M059J (cell line): Measurements from ENCODE around the gene KCNG2. TPM values are rescaled to one million over a fixed set of nuclear protein-coding genes. Genes with fewer than 3 reads are reported as not detected.

Experiments
- DNase-seq: peaks from one replicate; pipeline ENCODE4 v3.0.0-alpha.2; 2012; ENCODE audit warnings: low read depth
- total RNA-seq: library from RNA; depleted of rRNA; stranded (reverse); fragments of >200 nt; shearing (Covaris generic); gene quantifications from 2 replicates; pipeline ENCODE4 v1.2.3, GENCODE V29; 2014

The KCNG2 gene
- total RNA-seq, 1 experiment from 2014 or later: not detected

DNA sequence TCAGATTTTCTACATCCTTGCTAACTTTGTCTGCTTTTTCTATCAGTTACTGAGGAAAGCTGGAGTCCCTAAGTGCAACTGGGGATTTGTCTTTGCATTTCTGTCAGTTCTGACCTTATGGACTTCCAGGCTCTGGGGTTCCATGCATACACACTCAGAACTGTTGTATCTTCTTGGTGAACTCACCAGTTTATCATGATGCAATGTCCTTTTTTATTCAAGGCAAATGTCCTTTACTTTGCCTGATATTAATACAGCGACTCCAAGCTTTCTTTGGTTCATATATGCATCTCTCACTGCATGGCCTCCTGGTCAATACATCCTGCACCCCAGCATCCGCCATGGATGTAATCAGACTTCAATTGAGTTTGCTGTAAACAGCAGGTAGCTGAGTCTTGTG lies 109.0 kb downstream of the KCNG2 start:
- DNase-seq: no peak

DNA sequence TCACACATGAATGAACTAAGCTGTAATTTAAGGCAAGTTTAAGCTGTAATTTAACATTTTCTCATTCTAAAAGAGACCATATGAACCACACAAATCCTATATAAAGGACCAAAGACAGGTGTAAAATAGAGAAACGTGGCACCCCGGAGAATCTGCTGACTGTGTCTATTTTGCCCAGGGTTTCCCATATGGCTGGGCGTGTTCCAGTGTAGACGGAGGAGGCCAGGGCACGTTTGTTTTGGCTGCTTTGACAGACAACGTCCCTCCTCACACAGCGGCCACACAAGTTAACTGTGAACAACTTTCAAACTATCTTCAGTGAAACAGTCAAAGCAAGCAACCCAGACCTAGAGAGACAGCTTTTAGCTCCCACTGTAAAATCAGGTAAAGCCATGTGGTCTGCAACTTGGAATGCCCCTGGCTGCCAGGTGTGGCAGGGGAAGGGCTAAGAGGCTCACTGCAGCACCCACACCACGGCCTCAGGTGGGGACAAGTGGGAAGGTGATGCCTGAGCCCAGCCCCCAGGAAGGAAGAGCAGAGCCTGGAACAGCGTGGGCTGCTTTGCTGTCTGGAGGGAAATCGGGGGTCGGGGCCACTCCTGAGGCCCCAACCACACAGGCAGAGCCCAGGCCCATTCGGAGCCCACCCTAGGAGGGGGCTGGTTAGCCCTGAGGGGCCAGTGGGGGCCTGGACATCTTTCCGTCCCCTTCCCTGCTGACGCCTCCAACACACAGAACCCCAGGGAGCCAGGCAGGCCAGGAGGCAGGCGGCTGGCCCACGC lies 113.0 kb downstream of the KCNG2 start:
- DNase-seq: no peak

DNA sequence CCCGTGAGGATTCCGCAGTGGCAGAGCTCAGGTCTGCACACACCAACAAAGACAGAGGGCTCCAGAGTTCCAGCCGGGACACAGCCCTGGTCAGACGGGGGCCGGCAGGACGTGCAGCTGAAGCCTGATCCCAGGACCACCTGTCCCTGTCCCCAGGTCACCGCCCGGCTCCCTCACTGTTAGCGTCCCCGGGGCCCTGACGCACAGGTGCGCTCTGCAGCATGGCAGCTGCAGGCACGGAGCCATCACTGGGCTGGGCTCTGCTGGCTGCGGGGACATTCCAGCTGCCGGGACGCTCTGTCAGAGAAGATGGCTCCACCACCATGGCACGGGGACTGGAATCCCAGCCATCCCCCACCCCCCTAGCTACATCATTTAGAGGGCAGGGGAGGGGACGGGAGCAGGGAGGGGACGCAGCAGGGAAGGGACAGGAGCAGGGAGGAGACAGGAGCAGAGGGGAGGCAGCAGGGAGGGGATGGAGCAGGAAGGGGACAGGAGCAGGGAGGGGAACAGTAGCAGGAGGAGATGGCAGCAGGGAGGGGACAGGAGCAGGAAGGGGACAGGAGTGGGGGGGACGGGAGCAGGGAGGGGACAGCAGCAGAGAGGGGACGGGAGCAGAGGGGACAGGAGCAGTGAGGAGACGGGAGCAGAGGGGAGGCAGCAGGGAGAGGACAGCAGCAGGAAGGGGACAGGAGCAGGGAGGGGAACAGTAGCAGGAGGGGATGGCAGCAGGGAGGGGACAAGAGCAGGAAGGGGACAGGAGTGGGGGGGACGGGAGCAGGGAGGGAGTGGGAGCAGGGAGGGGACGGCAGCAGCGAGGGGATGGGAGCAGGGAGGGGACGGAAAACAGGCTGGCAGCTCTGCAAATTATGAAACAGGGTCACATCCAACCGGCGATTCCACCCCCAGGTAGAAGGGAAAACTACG lies 113.9 kb downstream of the KCNG2 start:
- DNase-seq: no peak

DNA sequence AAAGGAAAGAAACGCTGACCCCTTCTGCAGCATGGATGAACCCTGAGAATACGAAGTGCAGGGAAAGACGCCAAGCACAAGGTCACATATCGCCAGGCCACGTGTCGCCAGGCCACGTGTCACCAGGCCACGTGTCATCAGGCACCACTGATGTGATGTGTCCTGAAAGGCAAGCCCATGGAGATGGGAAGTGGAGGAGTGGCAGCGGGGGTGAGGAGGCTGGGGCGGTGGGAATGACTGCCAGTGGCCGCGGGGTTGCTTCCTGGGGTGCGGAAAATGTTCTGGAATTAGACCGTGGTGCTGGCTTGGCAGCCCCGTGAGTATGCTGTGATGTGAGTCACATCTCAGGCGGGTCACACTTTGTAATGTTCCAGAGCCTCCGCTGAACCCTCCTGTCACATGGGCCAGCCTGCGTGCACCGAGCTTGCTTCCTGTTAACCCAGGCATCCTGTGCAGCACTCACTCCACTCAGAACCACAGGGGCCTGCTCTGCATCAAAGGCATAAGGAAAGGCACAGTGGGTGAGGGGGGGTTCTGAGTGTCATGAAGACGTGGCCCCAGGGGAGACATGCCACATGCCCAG lies 114.8 kb downstream of the KCNG2 start:
- DNase-seq: no peak

DNA sequence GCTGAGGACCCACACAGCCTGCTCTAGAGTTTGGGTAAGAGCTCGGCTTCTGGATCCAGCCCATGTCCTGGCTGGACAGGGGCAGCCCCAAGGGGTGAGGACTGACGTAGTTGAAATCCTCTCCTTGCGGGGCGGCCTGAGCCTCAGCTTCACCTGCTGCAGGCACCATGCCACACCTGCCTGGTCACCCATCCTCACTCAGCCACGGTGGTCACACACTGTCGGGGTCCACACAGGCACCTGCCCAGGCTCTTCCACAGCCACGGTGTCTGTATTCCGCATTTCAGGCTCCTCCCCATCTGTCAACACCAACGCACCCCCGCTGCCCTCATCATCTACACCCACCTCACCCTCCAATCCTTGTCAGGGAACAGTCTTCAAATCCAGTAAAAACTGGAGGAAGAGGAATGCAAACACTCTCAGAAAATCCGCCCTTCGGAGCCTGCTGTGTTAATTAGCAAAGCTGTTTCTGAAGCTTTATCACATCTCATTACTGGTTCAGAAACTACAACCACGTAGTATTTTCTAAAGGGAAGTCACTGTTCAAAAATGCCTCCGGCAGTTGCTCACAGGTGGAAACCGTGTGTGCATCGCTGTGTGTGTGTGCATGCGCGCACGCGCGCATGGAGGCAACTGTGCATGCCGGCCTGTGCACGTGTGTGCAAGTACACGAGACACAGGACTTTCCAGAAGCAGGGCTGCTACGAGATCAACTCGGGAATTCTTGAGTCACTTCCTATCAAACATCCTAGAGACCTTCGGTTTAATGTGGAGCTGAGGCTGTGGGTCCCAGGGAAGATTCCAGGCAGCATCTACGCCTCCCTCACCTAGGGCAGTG lies 115.5 kb downstream of the KCNG2 start:
- no peak for DNase-seq

DNA sequence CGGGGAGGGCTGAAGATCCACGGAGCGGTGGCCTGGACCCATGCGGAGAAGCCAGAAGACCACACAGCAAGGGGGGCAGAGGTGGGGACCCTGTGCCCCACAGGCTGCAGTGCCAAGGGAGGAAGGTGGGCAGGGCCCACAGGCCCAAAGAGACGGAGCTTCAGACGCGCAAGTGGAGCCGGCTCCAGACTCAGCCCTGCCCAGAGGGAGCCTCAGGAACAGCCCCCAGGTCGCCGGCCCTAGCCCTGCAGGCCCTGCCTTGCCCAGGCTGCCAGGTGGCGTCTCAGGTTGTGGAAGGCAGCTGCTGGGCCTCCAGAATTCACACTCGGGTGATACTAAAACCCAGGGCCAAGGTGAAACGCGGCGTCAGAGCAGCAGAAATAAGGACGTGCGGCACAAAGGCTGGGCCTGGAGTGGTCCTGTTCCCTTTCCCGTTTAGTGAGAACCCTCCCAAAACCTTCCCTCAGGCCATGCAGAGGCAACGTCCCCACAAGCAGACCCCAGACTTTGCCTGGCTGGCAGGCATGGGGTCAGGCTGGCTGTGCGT lies 116.9 kb downstream of the KCNG2 start:
- no peak for DNase-seq

DNA sequence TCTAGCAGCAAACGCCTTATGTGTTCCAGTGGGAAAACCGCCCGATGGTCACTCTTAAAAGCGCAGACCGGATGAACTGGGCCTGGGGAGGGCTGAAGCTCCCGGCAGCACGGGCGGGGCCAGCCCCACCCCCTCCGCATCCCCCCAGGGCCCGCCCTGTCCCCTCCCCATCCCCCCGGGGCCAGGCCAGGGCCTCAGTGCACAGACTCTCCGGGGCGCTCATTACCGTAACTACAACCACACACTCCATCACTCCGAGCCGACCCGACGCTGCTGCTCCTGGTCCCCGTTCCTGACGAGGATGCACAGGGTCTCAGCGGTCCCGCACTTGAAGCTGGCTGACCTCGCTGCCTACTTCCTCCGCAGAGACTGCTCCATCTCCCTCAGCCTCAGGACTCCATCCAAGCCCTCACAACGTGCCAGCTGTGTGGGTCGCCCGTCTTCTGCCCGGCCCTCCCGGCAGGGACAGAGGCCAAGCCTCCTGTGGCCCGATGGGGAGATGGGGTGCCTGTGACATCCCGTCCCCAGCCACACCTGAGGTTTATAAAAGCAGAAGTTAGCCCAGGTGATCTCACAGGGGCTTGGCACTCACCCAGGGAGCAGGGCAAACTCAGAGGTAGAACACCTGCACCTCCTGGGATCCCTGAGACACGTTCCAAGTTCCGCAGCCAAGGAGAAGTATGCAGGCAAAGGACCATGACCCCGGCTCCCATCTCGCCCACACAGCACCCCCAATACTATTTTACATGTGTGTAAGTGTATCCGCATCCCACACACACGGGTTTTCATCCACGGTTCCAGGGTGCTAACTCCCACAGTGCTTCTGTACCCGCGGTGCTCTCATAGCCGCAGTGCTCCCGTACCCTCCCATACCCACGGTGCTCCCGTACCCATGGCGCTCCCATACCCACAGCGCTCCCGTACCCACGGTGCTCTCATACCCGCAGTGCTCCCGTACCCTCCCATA lies 117.7 kb downstream of the KCNG2 start:
- no peak for DNase-seq

DNA sequence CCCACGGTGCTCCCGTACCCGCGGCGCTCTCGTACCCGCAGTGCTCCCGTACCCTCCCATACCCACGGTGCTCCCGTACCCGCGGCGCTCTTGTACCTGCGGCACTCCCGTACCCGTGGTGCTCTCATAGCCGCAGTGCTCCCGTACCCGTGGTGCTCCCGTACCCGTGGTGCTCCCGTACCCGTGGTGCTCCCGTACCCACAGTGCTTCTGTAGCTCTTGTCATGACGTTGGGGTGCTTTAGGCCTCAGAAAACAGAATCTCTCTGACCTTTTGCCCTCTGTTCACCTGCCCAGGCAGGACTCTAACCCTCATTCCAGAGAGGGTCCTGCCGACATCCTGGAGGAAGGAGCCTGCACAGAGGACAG lies 118.4 kb downstream of the KCNG2 start:
- DNase-seq: no peak

DNA sequence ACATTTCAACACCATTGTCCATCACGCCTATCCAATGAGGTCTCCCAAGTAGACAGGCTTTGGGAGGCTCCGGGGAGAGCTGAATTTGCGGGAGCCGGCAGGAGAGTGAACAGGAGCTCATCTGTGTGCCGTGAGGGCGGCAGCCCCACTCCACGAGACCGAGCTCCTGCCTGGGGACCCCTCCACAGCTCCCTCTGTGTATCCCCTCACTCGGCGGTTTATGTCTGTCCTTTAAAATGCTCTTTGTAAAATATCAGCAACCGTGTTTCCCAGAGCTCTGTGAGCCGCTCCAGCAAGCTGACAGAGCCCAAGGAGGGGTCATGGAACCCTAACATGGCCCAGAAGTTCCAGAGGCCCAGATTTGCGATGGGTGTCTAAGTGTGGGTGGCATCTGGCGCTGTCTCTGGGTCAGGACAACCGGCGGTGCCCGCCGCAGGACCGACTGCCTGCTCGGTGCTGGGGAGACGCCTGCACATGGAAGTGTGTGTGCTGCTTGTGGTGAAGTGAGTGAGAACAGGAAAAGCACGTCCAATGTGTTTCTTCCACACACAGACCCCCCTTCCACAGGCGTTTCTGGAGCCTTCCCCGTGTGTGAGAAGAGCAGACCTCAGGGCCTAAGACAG lies 118.9 kb downstream of the KCNG2 start:
- DNase-seq: no peak

DNA sequence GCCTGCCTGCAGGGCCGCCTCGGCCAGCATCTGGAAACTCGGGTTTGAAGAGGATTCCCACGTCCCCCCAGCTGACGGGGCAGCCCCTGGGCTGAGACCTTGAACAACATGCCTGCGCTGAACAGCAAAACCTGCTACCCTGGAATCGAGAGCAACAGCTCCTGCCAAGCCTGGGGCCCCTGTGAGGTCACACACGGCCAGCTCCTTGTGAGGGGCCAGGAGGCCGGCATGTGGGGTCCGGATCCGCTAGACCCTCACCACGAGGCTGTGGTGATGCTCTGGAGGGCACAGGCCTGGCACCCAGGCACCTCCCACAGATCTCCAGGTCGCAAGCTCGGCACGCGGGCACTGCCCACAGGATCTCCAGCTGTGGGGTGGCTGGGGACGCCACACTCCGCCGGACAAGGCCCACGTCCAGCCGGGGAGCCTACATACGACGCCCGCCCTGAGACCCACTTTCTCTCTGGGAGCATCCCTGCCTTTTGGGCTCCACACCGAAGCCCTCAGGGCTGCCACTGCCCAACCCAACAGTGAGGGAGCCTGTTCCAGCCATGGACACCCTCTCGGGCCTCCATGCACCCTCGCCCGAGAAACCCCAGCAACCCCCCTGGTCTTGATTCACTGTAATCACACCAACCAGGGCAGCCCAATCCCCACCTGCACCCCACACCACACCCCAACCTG lies 119.6 kb downstream of the KCNG2 start:
- no peak for DNase-seq

DNA sequence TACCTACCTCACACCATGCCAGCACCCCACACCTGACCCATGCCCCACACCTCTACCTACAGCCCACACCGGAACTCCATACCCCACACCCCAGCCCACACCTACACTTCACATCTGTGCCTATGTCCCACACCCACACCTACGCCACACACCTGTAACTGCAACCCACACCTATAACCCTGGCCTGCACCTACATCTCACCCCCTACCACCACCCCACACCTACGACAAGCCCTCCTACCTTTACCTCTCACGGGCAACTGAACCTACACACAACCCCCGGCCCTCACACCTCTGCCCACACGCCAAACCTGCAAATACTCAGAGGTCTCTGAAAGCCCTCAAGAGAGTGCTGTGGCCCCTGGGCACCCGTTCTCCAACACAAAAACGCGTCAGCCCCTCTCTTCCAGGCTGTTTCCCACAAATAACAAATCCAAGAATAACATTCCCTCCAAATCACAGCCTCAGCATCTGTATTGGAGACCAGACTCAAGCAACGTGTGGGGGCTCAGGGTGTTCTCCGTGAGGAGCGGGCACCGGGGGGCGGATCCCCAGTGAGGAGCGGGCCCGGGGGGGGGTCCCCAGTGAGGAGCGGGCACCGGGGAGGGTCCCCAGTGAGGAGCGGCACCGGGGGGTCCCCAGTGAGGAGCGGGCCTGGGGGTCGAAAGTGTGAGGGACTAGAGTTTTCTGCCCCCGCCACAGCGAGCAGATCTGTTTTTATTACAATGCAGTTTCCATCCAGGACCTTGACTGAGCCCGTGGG lies 120.3 kb downstream of the KCNG2 start:
- no peak for DNase-seq

DNA sequence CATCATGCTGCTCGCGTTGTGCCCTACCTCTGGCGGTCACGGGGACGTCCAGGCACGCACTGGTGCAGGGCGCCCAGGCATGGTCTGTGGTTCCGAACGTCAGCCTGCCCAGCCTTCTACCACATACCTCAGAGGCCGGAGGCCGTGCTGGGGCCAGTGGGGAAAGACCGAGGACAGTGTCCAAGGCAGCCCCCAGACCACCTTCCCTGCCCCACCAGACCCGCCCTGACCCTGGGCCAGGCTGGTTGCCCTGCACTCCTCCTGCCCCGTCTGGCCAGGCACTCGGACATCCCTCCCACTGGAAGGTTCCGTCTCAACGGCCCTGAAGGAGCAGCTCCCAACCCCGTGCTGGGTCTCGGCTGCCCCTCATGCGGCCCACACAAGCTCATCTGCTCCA lies 120.9 kb downstream of the KCNG2 start:
- DNase-seq: no peak

DNA sequence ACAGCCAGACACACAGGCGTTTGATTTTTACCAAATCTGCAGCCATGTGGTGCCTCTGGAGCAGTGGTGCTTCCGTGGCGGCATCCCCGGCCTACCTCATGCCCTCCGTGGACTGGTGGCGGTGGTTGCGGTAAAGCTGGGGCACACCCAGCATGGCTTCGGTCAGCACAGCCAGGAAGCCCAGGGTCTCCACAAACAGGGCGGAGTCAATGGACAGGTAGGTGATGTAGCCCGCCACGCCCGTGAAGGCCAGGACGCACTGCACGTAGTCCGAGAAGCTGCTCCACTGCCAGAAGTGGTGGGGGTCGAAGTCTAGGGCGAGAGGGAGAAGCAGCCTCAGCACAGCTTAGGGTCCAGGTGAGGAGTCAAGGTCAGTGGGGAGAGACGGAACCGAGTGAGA lies 121.4 kb downstream of the KCNG2 start:
- DNase-seq: no peak

DNA sequence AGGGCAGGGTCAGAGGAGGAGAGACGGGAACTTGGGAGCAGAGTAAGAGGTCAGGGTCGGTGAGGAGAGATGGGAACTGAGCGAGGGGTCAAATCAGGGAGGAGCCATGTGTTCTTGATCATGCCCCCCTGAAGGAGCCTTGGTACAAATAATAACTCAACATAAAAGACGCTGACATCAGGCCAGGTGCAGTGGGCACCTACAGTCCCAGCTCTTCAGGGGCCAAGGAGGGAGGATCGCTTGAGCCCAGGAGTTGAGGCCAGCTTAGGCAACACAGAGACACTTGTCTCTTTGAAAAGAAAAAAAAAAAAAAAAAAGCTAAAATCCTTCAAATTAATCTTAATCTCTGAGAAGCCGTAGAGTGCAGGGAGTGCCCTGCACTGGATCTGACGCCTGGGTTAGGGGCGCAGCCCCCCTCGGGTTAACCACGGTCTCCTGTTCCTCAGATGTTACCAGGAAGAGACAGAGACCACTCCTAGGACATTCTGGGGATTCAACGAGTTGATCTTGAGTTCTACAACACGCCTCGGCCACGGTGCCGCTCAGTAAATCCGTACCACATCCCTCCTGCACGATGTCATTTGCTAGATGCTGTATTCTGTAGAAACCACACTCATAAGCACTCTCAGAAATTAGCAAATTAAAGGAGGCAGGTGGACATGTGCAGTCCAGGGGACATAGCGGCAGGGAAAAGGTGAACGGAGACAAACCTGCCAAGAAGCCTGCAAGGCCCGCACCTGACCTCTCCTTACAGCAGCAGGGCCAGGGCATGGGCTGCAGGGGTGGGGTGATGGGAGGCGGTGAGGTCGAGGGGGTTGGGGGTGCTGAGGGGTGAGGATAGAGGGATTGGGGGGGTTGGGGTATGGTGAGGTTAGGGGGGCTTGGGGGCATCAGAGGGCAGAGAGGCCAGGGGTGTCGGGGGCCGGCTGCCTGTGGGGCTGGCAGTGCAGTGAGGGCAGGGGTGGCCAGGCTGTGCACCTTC lies 124.5 kb downstream of the KCNG2 start:
- DNase-seq: no peak

DNA sequence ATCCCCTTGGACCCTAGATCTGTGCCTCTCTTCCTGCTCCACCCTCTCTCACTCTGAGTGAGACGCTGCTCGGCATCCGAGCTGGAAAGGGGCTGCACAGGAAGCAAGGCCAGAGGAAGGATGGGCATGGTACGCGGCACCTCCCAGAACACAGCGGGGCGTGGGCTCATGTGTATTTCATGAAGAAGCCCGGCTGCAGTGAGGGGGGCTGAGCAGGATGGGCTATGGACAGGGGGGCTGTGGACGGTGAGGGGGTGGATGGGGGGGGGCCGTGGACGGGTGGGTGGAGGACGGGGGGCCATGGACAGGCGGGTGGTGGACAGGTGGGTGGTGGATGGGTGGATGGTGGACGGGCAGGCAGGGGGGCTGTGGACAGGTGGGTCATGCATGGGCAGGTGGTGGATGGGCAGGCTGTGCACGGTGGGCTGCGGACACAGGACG lies 125.3 kb downstream of the KCNG2 start:
- DNase-seq: no peak

DNA sequence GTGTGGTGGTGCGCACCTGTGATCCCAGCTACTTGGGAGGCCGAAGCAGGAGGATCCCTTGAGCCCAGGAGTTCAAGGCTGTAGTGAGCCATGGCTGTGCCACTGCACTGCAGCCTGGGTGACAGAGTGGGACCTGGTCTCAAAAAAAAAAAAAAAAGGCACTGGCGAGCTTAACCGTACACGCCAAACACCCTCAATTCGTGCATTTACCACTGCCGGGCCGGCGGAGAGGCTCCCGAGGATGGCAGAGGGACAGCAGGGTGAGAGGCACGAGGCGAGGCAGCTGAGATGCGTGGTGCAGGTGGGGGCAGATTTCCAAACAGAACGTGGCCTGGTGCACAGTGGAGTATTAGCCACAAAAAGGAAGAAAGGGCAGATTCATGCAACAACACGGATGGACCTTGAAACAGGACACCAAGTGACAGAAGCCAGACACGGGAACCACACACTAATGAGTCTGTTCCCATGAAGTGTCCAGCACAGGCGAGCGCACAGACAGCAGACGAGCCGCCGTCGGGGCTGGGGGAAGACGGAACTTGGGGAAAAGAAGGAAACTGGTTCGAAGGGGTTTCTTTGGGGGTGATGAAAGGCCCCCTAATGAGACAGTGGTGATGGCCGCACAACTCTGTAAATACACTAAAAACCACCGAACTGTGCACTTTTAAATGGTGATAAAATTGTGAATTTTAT lies 126.3 kb downstream of the KCNG2 start:
- no peak for DNase-seq
